ENCODE data around the gene SAPCD2.

SAPCD2 gene

GRCh38 chr9:137080260-137081122, 10.1 kb upstream of the SAPCD2 start:
- no peak for DNase-seq (ENCODE audit: low spot score)

DNA sequence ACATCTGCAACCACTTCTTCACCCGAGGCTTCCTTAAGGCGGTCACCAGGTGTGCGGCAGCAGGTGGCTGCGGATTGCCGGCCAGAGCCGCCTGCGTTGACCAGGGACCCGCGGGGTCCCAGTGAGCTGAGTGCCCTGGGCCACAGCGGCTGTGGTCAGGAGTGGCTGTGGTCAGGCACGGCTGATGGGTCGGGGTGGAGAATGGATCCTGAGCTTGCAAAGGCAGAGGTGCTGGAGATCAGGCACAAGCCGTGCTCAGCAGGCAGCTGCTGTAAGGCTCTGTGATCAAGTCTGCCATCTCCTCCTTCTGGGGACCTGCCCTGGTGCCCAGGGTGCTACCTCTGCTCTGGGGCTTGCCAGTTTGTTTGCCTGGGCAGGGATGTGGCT, 9.0 kb upstream of the SAPCD2 start:
- no peak for DNase-seq (ENCODE audit: low spot score)

- no peak for DNase-seq (ENCODE audit: low spot score)
These were observed 8.5 kb upstream of the SAPCD2 start for GRCh38 chr9:137078701-137079400.

DNA sequence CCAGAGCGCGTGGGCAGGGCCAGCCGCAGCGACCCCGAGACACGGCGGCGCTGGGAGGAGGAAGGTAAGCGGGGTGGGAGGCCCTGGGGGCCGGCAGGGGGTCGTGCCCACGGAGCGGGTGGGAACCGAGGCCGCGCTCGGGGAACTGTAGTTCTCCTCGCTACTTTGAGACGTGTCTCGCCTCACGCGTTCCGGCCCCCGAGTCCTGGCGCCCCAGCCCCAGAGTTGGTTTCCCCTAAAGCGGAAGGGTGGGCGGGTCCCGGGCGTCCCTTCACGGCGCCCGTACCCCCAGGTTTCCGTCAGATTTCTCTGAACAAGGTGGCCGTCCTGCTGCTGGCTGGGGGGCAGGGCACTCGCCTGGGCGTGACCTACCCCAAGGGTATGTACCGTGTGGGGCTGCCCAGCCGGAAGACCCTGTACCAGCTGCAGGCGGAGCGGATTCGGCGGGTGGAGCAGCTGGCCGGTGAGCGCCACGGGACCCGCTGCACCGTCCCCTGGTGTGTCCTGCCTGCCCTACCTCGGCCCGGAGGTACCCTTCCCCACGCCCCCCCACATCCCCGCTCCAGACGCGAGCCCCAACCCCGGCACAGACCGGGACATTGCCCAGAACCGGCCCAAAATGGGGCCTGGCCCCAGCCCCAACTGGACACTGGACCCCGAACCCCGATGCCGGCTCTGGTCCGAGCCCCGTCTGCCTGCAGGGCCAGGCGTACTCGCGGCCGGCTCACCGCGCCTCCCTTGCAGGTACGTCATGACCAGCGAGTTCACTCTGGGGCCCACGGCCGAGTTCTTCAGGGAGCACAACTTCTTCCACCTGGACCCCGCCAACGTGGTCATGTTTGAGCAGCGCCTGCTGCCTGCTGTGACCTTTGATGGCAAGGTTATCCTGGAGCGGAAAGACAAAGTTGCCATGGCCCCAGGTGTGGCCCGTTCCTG, 7.7 kb upstream of the SAPCD2 start:
- DNase-seq (ENCODE audit: low spot score): peak; percentile 43

- peak; percentile 47 for DNase-seq (ENCODE audit: low spot score)
These were observed 6.8 kb upstream of the SAPCD2 start, which contains the start of gene UAP1L1 for GRCh38 chr9:137077010-137077747. TSS of gene UAP1L1 (plus strand) at chr9:137077517. CDS start at chr9:137077533, 16 bp downstream.

DNA sequence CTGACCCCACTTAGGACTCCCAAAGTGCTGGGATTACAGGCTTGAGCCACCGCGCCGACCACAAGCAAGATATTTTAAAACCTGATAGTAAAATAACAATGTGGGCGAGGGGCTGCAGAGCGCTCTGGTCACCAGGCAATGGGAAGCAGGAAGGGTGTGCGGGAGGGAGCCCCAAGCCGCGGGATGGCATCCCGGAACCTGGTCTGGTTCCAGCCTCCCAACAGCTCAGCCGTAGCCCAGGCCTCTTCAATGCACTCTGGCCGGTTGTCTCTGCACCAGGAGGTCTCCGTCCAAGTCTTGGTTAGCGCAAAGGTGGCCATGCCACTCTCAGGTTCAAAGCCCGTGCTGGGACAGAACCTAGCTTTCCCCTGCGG, 6.3 kb upstream of the SAPCD2 start:
- DNase-seq (ENCODE audit: low spot score): no peak

DNA sequence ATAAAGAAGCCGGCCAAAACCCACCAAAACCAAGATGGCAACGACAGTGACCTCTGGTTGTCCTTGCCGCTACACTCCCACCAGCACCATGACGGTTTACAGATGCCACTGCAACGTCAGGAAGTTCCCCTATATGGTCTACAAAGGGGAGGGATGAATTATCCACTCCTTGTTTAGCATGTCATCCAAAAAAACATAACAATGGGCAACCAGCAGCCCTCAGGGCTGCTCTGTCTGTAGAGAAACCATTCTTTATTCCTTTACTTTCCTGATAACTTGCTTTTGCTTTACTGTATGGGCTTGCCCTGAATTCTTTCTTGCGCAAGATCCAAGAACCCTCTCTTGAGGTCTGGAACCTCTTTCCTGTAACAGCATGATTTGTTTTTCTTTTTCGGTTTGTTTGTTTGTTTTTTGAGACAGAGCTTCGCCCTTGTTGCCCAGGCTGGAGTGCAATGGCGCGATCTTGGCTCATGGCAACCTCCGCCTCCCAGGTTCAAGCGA, 5.0 kb upstream of the SAPCD2 start:
- DNase-seq (ENCODE audit: low spot score): no peak

DNA sequence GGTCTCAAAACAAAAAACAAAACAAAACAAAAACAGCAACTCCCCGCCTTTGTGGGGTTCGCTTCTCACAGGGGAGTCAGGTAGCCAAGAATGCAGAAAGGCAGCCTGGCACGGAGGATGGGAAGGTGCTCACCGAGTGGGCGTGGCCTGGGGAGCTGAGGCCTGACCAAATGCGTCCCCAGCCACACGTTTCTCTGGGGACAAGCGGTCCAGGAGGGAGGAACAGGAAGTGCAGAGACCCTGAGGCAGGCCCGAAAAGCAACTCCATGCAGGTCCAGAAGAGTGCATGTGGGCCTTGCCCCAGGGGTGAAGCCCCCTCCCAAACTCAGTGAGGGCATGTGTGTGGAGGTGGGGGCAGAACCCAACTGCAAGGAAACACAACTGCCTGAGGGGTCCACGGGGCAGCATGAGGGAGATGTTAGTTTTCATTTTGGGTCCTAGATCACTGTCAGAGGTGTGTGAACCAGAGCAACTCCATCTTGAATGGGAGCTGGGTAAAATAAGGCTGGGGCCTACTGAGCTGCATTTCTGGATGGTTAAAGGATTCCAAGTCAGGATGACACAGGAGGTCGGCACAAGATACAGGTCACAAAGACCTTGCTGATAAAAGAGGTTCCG, 4.4 kb upstream of the SAPCD2 start:
- no peak for DNase-seq (ENCODE audit: low spot score)

DNA sequence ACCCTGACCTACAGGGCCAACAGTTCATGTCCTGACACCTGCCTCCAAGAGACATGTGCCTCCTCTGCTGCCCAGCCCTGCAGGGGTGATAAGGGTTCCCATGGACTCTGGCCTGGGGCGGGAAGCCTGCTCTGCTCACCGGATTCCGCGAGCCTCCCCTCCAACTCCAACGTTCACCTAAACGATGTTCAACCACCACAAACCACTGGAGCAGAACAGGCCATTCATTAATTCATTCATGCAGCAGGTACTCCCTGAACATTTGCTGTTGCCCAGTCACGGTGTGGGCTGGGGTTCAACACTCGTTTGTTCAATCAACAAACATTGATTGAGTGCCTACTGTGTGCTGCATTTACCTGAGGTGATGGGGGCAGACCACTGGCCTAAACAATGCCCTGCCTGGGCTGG, 3.6 kb upstream of the SAPCD2 start:
- no peak for DNase-seq (ENCODE audit: low spot score)

DNA sequence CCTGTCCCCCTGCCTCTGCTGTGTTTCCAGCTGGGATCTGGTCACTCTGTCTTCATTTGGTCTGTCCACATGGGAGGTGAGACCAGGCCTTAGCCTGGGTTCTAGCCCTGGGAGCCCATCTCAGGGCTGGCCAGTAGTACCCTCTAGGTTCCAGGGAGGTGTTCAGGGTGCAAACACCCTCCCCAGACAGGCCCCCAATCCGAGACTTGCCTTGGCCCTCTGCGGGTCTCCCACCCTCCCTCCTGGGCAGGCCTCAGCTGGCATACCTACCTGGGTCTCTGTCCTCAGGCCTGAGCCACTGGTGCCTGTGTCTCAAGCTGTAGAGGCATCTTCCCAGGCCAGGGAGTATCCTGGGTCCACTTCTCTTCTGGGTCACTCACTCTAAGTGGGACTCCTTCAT, 925 bp upstream of the SAPCD2 start:
- DNase-seq (ENCODE audit: low spot score): no peak

- no peak for DNase-seq (ENCODE audit: low spot score)
These were observed 534 bp upstream of the SAPCD2 start for GRCh38 chr9:137070906-137071275.

GRCh38 chr9:137069508-137070091, 757 bp downstream of the SAPCD2 start:
- DNase-seq (ENCODE audit: low spot score): no peak

DNA sequence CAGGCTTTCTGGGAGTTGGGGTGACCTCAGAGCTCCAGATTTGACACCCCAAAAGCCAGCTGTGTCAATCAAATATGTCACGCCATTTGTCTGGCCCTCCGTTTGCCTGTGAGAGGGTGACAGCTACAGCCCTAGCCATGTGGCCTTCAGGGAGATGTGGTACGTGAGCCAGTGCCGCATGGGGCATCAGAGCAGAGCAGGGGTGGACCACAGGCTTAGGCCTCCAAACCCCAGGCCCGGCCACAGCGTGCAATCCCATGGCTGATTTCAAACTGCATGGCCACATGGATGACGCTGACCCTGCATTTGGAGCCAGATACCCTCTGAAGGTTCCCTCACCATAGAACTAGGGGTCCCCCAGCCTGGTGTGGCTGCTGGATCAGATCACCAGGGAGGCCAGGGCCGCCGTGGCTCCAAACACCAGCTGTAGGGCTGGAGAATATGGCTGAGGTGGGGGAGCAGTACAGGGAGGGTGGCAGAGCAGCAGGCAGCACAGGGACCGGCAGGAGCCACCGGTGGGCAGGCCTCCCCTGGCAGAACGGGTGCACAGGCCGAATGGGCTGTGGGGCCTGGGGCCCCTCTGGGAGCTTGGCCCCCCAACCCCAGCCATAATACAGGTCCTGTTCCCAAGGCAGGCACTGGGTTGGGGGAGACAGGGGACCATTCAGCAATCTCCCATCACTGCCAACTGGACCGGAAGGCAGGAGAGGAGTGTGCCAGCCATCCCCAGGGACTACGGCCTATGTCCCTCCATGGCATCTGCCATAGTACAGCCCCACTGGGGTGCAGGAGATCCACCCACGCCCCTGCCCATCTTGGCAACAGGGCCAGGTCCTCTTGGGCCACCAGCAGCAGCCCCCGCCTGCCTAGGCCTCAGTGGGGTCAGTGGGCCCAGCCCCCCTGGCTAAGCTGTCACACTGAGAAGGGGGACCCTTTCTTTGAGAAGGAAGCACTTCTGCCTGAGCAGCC, 1.5 kb downstream of the SAPCD2 start:
- DNase-seq (ENCODE audit: low spot score): no peak

DNA sequence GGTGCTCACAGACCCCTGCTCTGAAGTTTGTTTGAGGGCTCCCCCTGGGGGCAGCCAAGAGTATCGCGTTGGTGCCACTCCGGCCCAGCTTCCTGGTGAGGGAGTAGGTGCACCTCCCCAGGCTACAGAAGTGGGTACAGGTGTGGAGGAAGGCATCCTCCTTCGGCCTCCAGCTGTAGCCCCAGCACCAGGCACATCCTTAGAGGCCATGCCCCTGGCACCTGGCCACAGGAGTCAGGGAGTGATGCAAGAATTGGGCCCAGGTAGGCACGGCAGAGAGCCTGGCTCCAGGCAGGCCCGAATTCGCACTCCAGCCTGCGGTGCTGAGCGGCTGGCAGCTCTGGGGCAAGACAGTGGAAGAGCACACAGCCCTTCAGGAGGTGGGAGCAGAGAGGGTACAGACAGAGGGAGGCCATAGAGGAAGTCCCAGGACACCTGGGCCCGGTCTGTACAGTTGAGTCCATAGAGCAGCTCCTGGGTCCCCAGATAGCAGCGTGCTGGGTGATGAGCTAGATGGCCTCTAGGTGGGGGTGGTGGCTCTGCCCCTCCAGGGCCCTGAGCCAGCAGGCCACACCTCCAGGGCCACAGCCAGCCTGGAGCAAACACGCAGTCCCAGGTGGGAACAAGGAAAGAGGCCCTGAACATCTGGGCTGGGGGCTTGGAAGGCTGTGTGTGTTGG, 2.4 kb downstream of the SAPCD2 start:
- peak; percentile 90 for DNase-seq (ENCODE audit: low spot score)

DNA sequence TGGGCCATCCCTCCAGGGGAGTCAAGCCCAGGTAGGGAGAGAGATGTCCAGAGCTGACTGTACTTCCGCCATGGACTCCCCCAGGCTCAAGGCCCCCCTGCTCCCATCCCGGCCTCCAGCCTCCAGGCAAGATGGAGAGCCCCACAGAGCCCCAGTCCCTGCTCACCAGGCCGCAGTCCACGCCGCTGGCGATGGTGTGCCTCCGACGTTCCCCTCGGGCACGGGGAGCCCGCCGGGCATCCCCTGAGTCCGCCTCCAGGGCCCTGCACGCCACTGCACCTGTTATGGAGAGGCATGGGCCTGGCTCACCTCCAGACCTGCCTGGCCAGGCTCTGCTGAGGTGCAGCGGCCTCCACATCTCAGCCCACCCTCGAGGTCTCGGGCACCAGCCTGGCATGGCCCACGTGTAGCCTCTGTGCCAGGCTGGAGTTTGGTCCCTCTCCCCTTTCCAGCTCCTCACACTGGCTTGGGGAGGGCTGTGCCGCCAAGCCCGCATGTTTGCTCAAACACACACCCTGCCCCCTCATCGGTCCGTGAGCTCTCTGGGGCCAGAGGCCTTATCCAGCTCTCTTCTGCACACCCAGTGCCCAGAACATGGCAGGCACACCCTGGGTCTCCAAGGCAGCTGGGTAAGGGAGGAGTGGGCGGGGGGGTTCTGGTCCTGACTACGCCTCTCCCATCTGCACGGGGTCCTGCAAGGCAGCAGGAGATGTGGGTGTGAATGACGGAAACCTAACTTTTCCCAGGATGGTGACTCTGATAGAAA, 4.1 kb downstream of the SAPCD2 start:
- DNase-seq (ENCODE audit: low spot score): no peak

GRCh38 chr9:137065336-137065967, 4.9 kb downstream of the SAPCD2 start:
- DNase-seq (ENCODE audit: low spot score): no peak

DNA sequence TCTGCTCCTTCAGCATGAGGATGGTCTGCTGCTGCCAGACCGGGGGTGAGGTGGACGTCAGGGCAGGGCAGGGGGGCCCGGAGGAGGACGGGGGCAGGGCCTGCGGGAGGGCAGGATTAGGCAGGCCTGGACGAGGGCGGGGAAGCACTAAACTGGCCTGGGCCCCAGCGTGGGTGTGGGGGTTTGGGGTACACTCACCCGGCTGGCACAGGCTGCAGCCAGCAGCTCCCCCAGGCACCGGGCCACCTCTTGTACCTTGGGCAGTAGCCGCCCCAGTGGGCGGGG, 5.5 kb downstream of the SAPCD2 start:
- DNase-seq (ENCODE audit: low spot score): no peak

Data from CD4-positive, alpha-beta T cell treated with Interleukin-2 at 100 ng/mL for 4 hours (primary cell).